GM12872 (cell line): Measurements from ENCODE around the gene ARFIP1.

Experiments used
- TF ChIP-seq, protein P1 (sequence below): IDR thresholded peaks from 3 replicates; pipeline ENCODE4 v1.5.1; 2011; ENCODE audit warnings: low read depth, mild to moderate bottlenecking, low read length, moderate library complexity; ENCODE audit not compliant: insufficient read depth

ARFIP1 gene

GRCh38 chr4:152864361-152864760 lies 84.6 kb downstream of the ARFIP1 start:
- TF ChIP-seq, protein P1, sequence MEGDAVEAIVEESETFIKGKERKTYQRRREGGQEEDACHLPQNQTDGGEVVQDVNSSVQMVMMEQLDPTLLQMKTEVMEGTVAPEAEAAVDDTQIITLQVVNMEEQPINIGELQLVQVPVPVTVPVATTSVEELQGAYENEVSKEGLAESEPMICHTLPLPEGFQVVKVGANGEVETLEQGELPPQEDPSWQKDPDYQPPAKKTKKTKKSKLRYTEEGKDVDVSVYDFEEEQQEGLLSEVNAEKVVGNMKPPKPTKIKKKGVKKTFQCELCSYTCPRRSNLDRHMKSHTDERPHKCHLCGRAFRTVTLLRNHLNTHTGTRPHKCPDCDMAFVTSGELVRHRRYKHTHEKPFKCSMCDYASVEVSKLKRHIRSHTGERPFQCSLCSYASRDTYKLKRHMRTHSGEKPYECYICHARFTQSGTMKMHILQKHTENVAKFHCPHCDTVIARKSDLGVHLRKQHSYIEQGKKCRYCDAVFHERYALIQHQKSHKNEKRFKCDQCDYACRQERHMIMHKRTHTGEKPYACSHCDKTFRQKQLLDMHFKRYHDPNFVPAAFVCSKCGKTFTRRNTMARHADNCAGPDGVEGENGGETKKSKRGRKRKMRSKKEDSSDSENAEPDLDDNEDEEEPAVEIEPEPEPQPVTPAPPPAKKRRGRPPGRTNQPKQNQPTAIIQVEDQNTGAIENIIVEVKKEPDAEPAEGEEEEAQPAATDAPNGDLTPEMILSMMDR, result no peak

- TF ChIP-seq, protein P1, result no peak
Measured at GRCh38 chr4:152870606-152871005, 90.9 kb downstream of the ARFIP1 start.

- TF ChIP-seq, protein P1, result no peak
Measured at GRCh38 chr4:152875261-152875660, 95.5 kb downstream of the ARFIP1 start.

GRCh38 chr4:152877868-152878267 lies 98.1 kb downstream of the ARFIP1 start:
- TF ChIP-seq, protein P1, result no peak

DNA sequence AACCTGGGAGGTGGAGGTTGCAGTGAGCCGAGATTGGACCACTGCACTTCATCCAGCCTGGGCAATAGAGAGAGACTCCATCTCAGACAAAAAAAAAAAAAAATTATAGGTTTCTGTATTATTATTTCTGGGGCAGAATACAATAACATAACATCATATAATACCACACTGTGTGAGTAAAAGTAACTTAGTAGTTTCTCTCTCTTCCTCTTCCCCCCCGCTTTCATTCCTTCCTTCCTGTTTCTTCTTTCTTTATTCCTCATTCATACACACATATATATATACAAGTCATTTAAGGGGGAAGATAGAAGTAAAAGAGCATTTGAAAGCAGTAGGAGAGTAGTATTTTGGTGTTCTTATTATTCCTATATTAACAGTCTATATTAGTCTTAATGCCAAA lies 100.5 kb downstream of the ARFIP1 start:
- TF ChIP-seq, protein P1, result no peak

- TF ChIP-seq, protein P1, result no peak
Measured at GRCh38 chr4:152881974-152882373, 102.2 kb downstream of the ARFIP1 start.

GRCh38 chr4:152885185-152885584 lies 105.4 kb downstream of the ARFIP1 start:
- TF ChIP-seq, protein P1, result no peak

GRCh38 chr4:152886201-152886600 lies 106.4 kb downstream of the ARFIP1 start:
- TF ChIP-seq, protein P1, result no peak
